IPS-11a (cell line): ENCODE data around the gene TMSB15C.

ENCODE experiments used
- H3K4me3 ChIP-seq: one replicate; pipeline ENCODE4 v1.5.1; 2013; ENCODE audit warnings: low read depth, low read length, control low read depth

Gene TMSB15C

DNA sequence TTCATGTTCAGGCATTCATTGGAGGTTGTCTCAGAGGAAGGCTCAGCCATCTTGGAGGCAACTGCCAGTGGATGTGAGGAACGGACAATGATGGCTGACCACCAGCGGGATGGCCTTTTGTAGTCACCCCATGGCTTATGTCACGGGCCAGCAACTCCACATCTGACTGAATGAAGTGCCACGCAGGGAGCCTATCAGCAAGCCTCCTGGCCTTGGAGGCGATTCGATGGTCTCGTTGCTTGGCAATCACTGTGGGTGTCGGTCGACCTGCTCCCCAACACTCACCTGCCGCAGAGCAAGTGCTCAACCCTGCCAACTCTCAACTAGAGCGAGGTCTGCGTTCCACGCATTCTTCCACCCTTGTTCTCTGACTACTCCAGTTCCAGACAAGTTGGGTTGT, 28.9 kb downstream of the TMSB15C start:
- H3K4me3 ChIP-seq: no peak overlapping the region

DNA sequence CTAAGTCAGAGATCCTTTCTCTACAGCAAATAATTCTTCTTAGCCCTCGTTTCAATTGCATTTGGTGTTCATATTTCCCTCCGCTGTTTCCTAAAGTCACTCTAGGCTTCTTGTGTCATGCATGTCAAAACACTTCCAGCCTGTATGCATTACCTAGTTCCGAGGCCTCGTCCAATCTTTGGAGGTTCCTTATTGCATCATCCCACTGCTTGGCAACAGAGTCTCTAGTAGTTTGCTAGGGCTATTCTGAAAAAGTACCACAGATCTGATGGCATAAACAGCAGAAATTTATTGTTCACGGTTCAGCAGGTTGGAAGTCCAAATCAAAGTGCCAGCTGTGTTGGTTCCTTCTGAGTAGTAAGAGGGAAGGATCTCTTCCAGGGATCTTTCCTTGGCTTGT, 30.4 kb downstream of the TMSB15C start:
- H3K4me3 ChIP-seq: no peak overlapping the region

DNA sequence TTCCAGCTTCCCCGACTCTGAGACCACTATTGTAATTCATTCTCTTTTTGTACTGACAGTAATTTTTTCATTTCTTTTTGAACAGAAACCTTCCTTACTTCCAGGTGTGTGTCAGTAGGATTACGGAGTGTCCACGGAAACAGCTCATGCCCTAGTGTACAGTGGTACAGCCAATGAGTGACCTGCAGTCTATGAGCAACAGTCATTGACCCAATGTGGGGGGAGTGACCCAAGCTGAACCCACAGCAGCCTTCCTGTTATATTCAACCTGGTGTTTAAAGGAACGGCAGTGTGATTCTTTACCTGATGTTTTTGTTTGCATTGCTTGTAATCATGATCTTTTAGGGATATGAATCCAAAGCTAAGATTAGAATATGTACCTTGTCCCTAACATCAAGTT, 35.0 kb downstream of the TMSB15C start:
- no peak overlapping the region for H3K4me3 ChIP-seq

DNA sequence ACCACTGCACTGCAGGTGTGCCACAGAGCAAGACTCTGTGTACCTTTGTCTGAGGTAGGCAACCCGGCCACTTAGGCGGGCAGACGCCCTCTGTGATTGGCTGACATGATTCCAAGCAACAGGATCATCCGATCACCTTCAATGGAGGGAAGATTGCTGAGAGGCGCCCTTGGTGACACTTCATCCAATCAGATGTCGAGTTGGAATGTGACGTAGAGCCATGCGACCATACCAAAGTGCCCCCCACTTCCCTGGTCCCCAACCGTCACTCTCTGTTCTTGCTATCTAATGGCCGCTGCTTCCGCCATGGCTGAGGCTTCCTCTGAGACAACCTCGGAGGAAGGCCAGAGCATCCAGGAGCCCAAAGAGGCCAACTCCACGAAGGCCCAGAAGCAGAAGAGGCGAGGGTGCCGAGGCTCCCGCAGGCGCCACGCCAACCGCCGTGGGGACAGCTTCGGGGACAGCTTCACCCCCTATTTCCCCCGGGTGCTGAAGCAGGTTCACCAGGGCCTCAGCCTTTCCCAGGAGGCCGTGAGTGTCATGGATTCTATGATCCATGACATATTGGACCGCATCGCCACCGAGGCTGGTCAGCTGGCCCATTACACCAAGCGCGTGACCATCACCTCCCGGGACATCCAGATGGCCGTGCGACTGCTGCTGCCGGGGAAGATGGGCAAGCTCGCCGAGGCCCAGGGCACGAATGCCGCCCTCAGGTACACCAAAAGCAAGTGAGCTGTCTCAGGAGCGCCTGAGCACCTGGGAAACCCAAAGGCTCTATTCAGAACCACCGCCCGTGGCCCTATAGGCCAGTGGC, 36.1 kb downstream of the TMSB15C start, which contains the start of gene H2BW2:
Gene H2BW2 (plus strand): TSS at position 268 of the 817 bp plus-strand sequence. CDS start 39 bp downstream, at position 307.
- no peak within 1 kb of the TSS for H3K4me3 ChIP-seq
